Neural cell (in vitro differentiated cells): ENCODE results near the gene AMIGO3. TPM values are rescaled to one million over a fixed set of nuclear protein-coding genes. Genes with fewer than 3 reads are reported as not detected.

Source experiments
- H2AFZ ChIP-seq: fragments of 200-600, 300-800 bp; sonication (generic), shearing (Covaris generic); 2 replicates; pipeline ENCODE4 v1.6.0; 2014; ENCODE audit warnings: low read depth, mild to moderate bottlenecking, antibody characterized with exemption, low read length, moderate library complexity
- H3F3A ChIP-seq: fragments of 200-600 bp; shearing (Covaris generic); 2 replicates; pipeline ENCODE4 v1.6.1; 2016; ENCODE audit warnings: mild to moderate bottlenecking, moderate library complexity, mixed read lengths, antibody characterized with exemption, low read length; ENCODE audit not compliant: insufficient read depth, poor library complexity, severe bottlenecking
- H3K27ac ChIP-seq: fragments of 200-600, 300-800 bp; sonication (generic), shearing (Covaris generic); 2 replicates; pipeline ENCODE4 v1.5.1; 2014; ENCODE audit warnings: mild to moderate bottlenecking, low read length, moderate library complexity
- H3K27me3 ChIP-seq: fragments of 300-800, 200-600 bp; sonication (generic), shearing (Covaris generic); 2 replicates; pipeline ENCODE4 v1.6.0; 2014; ENCODE audit warnings: mild to moderate bottlenecking, low read depth, low read length, moderate library complexity; ENCODE audit not compliant: insufficient read depth
- H3K36me3 ChIP-seq: fragments of 300-800, 200-600 bp; sonication (generic), shearing (Covaris generic); 2 replicates; pipeline ENCODE4 v1.5.1; 2014; ENCODE audit warnings: mild to moderate bottlenecking, antibody characterized with exemption, low read length, moderate library complexity; ENCODE audit not compliant: insufficient read depth
- H3K4me2 ChIP-seq: fragments of 300-800, 200-600 bp; sonication (generic), shearing (Covaris generic); 2 replicates; pipeline ENCODE4 v1.6.0; 2014; ENCODE audit warnings: mild to moderate bottlenecking, low read length
- H3K4me3 ChIP-seq: fragments of 300-800, 200-600 bp; sonication (generic), shearing (Covaris generic); 2 replicates; pipeline ENCODE4 v1.5.1; 2014; ENCODE audit warnings: mild to moderate bottlenecking, low read length, moderate library complexity
- H3K79me2 ChIP-seq: fragments of 200-600 bp; shearing (Covaris generic); replicated peaks from 2 replicates; pipeline ENCODE4 v1.6.0; 2014; ENCODE audit warnings: mild to moderate bottlenecking, low read length, moderate library complexity; ENCODE audit not compliant: insufficient read depth
- H3K9ac ChIP-seq: fragments of 300-800, 200-600 bp; sonication (generic), shearing (Covaris generic); 2 replicates; pipeline ENCODE4 v1.6.1; 2016; ENCODE audit warnings: mild to moderate bottlenecking, low read length, mixed read lengths
- H3K9me2 ChIP-seq: fragments of 200-600 bp; shearing (Covaris generic); 2 replicates; pipeline ENCODE4 v1.6.1; 2016; ENCODE audit warnings: mild to moderate bottlenecking, low read length, mixed read lengths; ENCODE audit not compliant: insufficient read depth
- H3K9me3 ChIP-seq: fragments of 200-600, 300-800 bp; sonication (generic), shearing (Covaris generic); 2 replicates; pipeline ENCODE4 v1.6.1; 2016; ENCODE audit warnings: mild to moderate bottlenecking, mixed run types, low read length, moderate library complexity, mixed read lengths
- H4K20me1 ChIP-seq: fragments of 200-600 bp; shearing (Covaris generic); 2 replicates; pipeline ENCODE4 v1.6.1; 2016; ENCODE audit warnings: mild to moderate bottlenecking, mixed run types; ENCODE audit not compliant: insufficient read depth
- EP300 ChIP-seq: fragments of 450-650 bp; conservative IDR thresholded peaks from 2 replicates; pipeline ENCODE4 v1.6.1; 2014; ENCODE audit warnings: antibody characterized with exemption, mild to moderate bottlenecking, moderate library complexity; ENCODE audit not compliant: poor library complexity, severe bottlenecking
- EZH2 ChIP-seq: fragments of 200-600, 300-800 bp; shearing (Covaris generic), sonication (generic); IDR thresholded peaks from 2 replicates; pipeline ENCODE4 v1.6.1; 2014; ENCODE audit warnings: antibody characterized with exemption, low read length, borderline replicate concordance, mild to moderate bottlenecking; ENCODE audit not compliant: insufficient read depth, poor library complexity, severe bottlenecking
- MXI1 ChIP-seq: fragments of 450-650 bp; conservative IDR thresholded peaks from 2 replicates; pipeline ENCODE4 v1.6.1; 2014; ENCODE audit warnings: antibody characterized with exemption, mild to moderate bottlenecking; ENCODE audit not compliant: poor library complexity, severe bottlenecking
- POLR2AphosphoS5 ChIP-seq: IDR thresholded peaks from 2 replicates; pipeline ENCODE4 v1.6.1; 2012
- RAD21 ChIP-seq: fragments of 450-650 bp; conservative IDR thresholded peaks from 2 replicates; pipeline ENCODE4 v1.6.1; 2014; ENCODE audit warnings: antibody characterized with exemption, mild to moderate bottlenecking, moderate library complexity
- SMC3 ChIP-seq: fragments of 450-650 bp; conservative IDR thresholded peaks from 2 replicates; pipeline ENCODE4 v1.6.1; 2014; ENCODE audit warnings: antibody characterized with exemption, mild to moderate bottlenecking, moderate library complexity; ENCODE audit not compliant: poor library complexity
- TAF1 ChIP-seq: IDR thresholded peaks from 2 replicates; pipeline ENCODE4 v1.6.1; 2012; ENCODE audit warnings: low read depth
- polyA plus RNA-seq: library from polyadenylated mRNA; depleted of rRNA; stranded (reverse); fragments of >200 nt; gene quantifications from 2 replicates; pipeline ENCODE4 v1.2.3, GENCODE V29; 2014
- TF ChIP-seq, protein P1 (sequence below): fragments of 450-650 bp; IDR thresholded peaks from 2 replicates; pipeline ENCODE4 v1.5.1; 2014; ENCODE audit warnings: antibody characterized with exemption, mild to moderate bottlenecking, moderate library complexity; ENCODE audit not compliant: poor library complexity, severe bottlenecking
- TF ChIP-seq, protein P2 (sequence below): IDR thresholded peaks from 2 replicates; pipeline ENCODE4 v1.6.1; 2012; ENCODE audit warnings: borderline replicate concordance

AMIGO3 gene
- polyA plus RNA-seq, 1 donor from 2014 or later = 4.0 TPM

DNA sequence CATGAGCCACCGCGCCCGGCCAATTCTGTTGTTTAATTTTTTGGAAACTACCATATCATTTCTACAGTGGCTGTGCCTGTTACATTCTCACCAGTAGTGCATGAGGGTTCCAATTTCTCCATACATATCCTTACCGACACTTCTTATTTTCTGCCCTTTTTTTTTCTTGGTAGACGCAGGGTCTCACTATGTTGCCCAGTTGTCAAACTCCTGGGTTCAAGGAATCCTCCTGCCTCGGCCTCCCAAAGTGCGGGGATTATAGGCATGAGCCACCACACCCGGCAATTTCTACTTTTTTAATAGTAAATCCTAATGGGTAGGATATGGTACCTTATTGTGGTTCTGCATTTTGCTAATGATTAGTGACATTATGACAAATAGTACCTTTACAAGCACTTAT is 9.6 kb downstream of the AMIGO3 start:
- Histone ChIP-seq H2AFZ (no peak overlapping the region), H3K79me2 (no peaks in the 10 kb centered on the region), H3K9ac (no peak overlapping the region), H4K20me1 (no peaks in the 10 kb centered on the region), H3K27ac (no peak overlapping the region), H3K4me3 (no peak overlapping the region), H3K9me2 (no peaks in the 10 kb centered on the region), H3K36me3 (no peaks in the 10 kb centered on the region), H3K9me3 (no peaks in the 10 kb centered on the region), H3F3A (no peaks in the 10 kb centered on the region), H3K4me2 (no peak overlapping the region), H3K27me3 (no peaks in the 10 kb centered on the region)
- TF ChIP-seq POLR2AphosphoS5 = no peak
- TF ChIP-seq SMC3 = no peak
- TF ChIP-seq, protein P1, sequence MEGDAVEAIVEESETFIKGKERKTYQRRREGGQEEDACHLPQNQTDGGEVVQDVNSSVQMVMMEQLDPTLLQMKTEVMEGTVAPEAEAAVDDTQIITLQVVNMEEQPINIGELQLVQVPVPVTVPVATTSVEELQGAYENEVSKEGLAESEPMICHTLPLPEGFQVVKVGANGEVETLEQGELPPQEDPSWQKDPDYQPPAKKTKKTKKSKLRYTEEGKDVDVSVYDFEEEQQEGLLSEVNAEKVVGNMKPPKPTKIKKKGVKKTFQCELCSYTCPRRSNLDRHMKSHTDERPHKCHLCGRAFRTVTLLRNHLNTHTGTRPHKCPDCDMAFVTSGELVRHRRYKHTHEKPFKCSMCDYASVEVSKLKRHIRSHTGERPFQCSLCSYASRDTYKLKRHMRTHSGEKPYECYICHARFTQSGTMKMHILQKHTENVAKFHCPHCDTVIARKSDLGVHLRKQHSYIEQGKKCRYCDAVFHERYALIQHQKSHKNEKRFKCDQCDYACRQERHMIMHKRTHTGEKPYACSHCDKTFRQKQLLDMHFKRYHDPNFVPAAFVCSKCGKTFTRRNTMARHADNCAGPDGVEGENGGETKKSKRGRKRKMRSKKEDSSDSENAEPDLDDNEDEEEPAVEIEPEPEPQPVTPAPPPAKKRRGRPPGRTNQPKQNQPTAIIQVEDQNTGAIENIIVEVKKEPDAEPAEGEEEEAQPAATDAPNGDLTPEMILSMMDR = no peak
- TF ChIP-seq EP300 = no peak
- TF ChIP-seq MXI1 = no peak
- no peak for TF ChIP-seq RAD21
- TF ChIP-seq EZH2 = no peak
- TF ChIP-seq, protein P2, sequence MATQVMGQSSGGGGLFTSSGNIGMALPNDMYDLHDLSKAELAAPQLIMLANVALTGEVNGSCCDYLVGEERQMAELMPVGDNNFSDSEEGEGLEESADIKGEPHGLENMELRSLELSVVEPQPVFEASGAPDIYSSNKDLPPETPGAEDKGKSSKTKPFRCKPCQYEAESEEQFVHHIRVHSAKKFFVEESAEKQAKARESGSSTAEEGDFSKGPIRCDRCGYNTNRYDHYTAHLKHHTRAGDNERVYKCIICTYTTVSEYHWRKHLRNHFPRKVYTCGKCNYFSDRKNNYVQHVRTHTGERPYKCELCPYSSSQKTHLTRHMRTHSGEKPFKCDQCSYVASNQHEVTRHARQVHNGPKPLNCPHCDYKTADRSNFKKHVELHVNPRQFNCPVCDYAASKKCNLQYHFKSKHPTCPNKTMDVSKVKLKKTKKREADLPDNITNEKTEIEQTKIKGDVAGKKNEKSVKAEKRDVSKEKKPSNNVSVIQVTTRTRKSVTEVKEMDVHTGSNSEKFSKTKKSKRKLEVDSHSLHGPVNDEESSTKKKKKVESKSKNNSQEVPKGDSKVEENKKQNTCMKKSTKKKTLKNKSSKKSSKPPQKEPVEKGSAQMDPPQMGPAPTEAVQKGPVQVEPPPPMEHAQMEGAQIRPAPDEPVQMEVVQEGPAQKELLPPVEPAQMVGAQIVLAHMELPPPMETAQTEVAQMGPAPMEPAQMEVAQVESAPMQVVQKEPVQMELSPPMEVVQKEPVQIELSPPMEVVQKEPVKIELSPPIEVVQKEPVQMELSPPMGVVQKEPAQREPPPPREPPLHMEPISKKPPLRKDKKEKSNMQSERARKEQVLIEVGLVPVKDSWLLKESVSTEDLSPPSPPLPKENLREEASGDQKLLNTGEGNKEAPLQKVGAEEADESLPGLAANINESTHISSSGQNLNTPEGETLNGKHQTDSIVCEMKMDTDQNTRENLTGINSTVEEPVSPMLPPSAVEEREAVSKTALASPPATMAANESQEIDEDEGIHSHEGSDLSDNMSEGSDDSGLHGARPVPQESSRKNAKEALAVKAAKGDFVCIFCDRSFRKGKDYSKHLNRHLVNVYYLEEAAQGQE = no peak
- no peak for TF ChIP-seq TAF1

GRCh38 chr3:49707113-49707480 is 12.4 kb downstream of the AMIGO3 start:
- H3K36me3 ChIP-seq = no peaks in the 10 kb centered on the region
- H3K4me2 ChIP-seq = no peak overlapping the region
- TF ChIP-seq SMC3 = no peak
- TF ChIP-seq MXI1 = no peak
- TF ChIP-seq EP300 = no peak
- no peak for TF ChIP-seq POLR2AphosphoS5
- no peak for TF ChIP-seq TAF1
- H3K79me2 ChIP-seq = no peaks in the 10 kb centered on the region
- no peaks in the 10 kb centered on the region for H3K9me3 ChIP-seq
- H2AFZ ChIP-seq = no peak overlapping the region
- H3K27ac ChIP-seq = no peak overlapping the region
- no peak overlapping the region for H3K4me3 ChIP-seq
- H3K9me2 ChIP-seq = no peaks in the 10 kb centered on the region
- no peaks in the 10 kb centered on the region for H3F3A ChIP-seq
- H3K9ac ChIP-seq = no peak overlapping the region
- H4K20me1 ChIP-seq = no peaks in the 10 kb centered on the region
- H3K27me3 ChIP-seq = no peaks in the 10 kb centered on the region

DNA sequence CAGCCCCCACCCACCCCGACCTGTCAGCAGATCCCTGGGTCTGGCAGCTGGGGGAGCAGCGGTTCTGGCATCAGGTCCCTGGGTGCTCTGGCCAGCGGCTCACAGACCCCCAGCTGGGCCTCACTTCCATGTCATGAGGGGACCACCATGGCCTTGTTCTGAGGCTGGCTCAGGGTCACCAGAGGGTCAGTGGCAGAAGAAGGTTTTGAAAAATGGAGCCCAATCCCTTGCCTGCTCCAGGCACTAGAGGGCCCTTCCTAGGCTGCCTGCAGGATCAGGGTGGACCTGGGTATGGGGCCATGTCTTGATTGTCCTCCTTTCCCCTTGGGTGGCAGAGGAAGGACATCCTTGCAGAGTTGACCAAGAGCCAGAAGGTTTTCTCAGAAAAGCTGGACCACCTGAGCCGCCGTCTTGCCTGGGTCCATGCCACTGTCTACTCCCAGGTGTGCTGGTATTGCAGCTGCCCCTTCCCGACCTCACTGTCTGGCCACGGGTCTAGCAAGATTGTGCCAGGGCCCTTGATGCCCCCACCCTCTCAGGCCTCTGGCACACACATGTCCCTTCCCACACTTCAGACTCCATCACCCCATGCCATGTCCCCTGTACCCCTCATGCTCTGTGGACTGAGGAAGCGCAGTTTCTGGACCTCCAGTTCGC is 12.9 kb downstream of the AMIGO3 start:
- Histone ChIP-seq H3K9me3 (no peaks in the 10 kb centered on the region), H3K27ac (no peak overlapping the region), H3F3A (no peaks in the 10 kb centered on the region), H2AFZ (no peak overlapping the region), H3K4me2 (no peak overlapping the region), H3K79me2 (no peaks in the 10 kb centered on the region), H3K27me3 (no peaks in the 10 kb centered on the region), H3K9me2 (no peaks in the 10 kb centered on the region), H3K36me3 (no peaks in the 10 kb centered on the region), H4K20me1 (no peaks in the 10 kb centered on the region), H3K9ac (no peak overlapping the region), H3K4me3 (no peak overlapping the region)
- TF ChIP-seq POLR2AphosphoS5 (no peak), SMC3 (no peak), RAD21 (no peak), EP300 (no peak), TAF1 (no peak), MXI1 (no peak), EZH2 (no peak)
- TF ChIP-seq, protein P2 = no peak
- TF ChIP-seq, protein P1 = no peak
